Activated T-cell treated with anti-CD3 and anti-CD28 coated beads, Interleukin-2, amount 50 U/mL, for 24 hours (primary cell): Measurements from ENCODE around the gene DYRK3.
A peak's percentile ranks its signal among the peaks of the same experiment; 100 is the strongest.

Experiments
- DNase-seq: peaks from one replicate; pipeline ENCODE4 v3.0.0-alpha.2; 2020
- H3K27ac Mint-ChIP-seq: 2 replicates; pipeline ENCODE4 v1.8.0; 2020; ENCODE audit warnings: mild to moderate bottlenecking, mixed read lengths
- H3K27me3 Mint-ChIP-seq: 2 replicates; pipeline ENCODE4 v1.8.0; 2020; ENCODE audit warnings: mixed read lengths
- H3K36me3 Mint-ChIP-seq: 2 replicates; pipeline ENCODE4 v1.8.0; 2020; ENCODE audit warnings: low read depth, mixed read lengths
- H3K4me1 Mint-ChIP-seq: 2 replicates; pipeline ENCODE4 v1.8.0; 2020; ENCODE audit warnings: low read depth, mixed read lengths
- H3K4me3 Mint-ChIP-seq: 2 replicates; pipeline ENCODE4 v1.8.0; 2020; ENCODE audit warnings: mild to moderate bottlenecking, moderate library complexity, mixed read lengths
- H3K9me3 Mint-ChIP-seq: 2 replicates; pipeline ENCODE4 v1.8.0; 2020; ENCODE audit warnings: mixed read lengths

The DYRK3 gene

GRCh38 chr1:206635080-206635977 is at the start of gene DYRK3:
Gene DYRK3 (plus strand): TSS chr1:206635536. CDS start chr1:206635704, 168 bp downstream.
- Mint-ChIP-seq H3K4me1 (peaks cover 29% of the 10 kb centered on the region), H3K27me3 (peaks cover 9% of the 10 kb centered on the region), H3K36me3 (peaks cover 13% of the 10 kb centered on the region), H3K9me3 (no peaks in the 10 kb centered on the region), H3K27ac (peak within 1 kb of the TSS; percentile 92), H3K4me3 (peak within 1 kb of the TSS; percentile 83)
- peak; percentile 95 for DNase-seq

GRCh38 chr1:206586501-206587445 is 48.6 kb upstream of the DYRK3 start:
- Mint-ChIP-seq H3K27me3 (no peaks in the 10 kb centered on the region), H3K9me3 (no peaks in the 10 kb centered on the region), H3K36me3 (peaks cover 97% of the 10 kb centered on the region), H3K4me3 (no peak overlapping the region), H3K27ac (peak overlapping the region; percentile 100), H3K4me1 (peaks cover 97% of the 10 kb centered on the region)
- DNase-seq: peak; percentile 23

- DNase-seq: peak; percentile 28
- Mint-ChIP-seq H3K4me1 (peaks cover 96% of the 10 kb centered on the region), H3K4me3 (no peak overlapping the region), H3K9me3 (no peaks in the 10 kb centered on the region), H3K27me3 (no peaks in the 10 kb centered on the region), H3K36me3 (peaks cover 97% of the 10 kb centered on the region), H3K27ac (peak overlapping the region; percentile 100)
Measured at GRCh38 chr1:206587904-206588303, 47.4 kb upstream of the DYRK3 start.

- no peak overlapping the region for H3K4me3 Mint-ChIP-seq
- peaks cover 97% of the 10 kb centered on the region for H3K36me3 Mint-ChIP-seq
- DNase-seq: peak; percentile 28
- H3K4me1 Mint-ChIP-seq: peaks cover 93% of the 10 kb centered on the region
- peak overlapping the region; percentile 100 for H3K27ac Mint-ChIP-seq
- H3K9me3 Mint-ChIP-seq: no peaks in the 10 kb centered on the region
- no peaks in the 10 kb centered on the region for H3K27me3 Mint-ChIP-seq
Measured at GRCh38 chr1:206588492-206588891, 46.8 kb upstream of the DYRK3 start.

- DNase-seq: peak; percentile 30
- Mint-ChIP-seq H3K27ac (peak overlapping the region; percentile 100), H3K4me1 (peaks cover 91% of the 10 kb centered on the region), H3K27me3 (no peaks in the 10 kb centered on the region), H3K4me3 (peak overlapping the region; percentile 48), H3K36me3 (peaks cover 97% of the 10 kb centered on the region), H3K9me3 (no peaks in the 10 kb centered on the region)
Measured at GRCh38 chr1:206589206-206589605, 46.1 kb upstream of the DYRK3 start.

- peaks cover 85% of the 10 kb centered on the region for H3K4me1 Mint-ChIP-seq
- no peaks in the 10 kb centered on the region for H3K9me3 Mint-ChIP-seq
- peak overlapping the region; percentile 100 for H3K27ac Mint-ChIP-seq
- H3K27me3 Mint-ChIP-seq: no peaks in the 10 kb centered on the region
- peaks cover 97% of the 10 kb centered on the region for H3K36me3 Mint-ChIP-seq
- DNase-seq: peak; percentile 58
- peak overlapping the region; percentile 69 for H3K4me3 Mint-ChIP-seq
Measured at GRCh38 chr1:206590025-206590758, 45.1 kb upstream of the DYRK3 start.

- Mint-ChIP-seq H3K9me3 (no peaks in the 10 kb centered on the region), H3K27me3 (no peaks in the 10 kb centered on the region), H3K4me1 (peaks cover 76% of the 10 kb centered on the region), H3K4me3 (peak overlapping the region; percentile 69), H3K36me3 (peaks cover 97% of the 10 kb centered on the region), H3K27ac (peak overlapping the region; percentile 100)
- peak; percentile 16 for DNase-seq
Measured at GRCh38 chr1:206591226-206591625, 44.1 kb upstream of the DYRK3 start.

GRCh38 chr1:206591696-206592095 is 43.6 kb upstream of the DYRK3 start:
- Mint-ChIP-seq H3K27ac (peak overlapping the region; percentile 87), H3K27me3 (no peaks in the 10 kb centered on the region), H3K4me1 (peaks cover 71% of the 10 kb centered on the region), H3K36me3 (peaks cover 97% of the 10 kb centered on the region), H3K9me3 (no peaks in the 10 kb centered on the region), H3K4me3 (no peak overlapping the region)
- peak; percentile 24 for DNase-seq

- no peak for DNase-seq
- no peak overlapping the region for H3K4me3 Mint-ChIP-seq
- peaks cover 55% of the 10 kb centered on the region for H3K4me1 Mint-ChIP-seq
- H3K27me3 Mint-ChIP-seq: no peaks in the 10 kb centered on the region
- peaks cover 96% of the 10 kb centered on the region for H3K36me3 Mint-ChIP-seq
- peak overlapping the region; percentile 87 for H3K27ac Mint-ChIP-seq
- no peaks in the 10 kb centered on the region for H3K9me3 Mint-ChIP-seq
Measured at GRCh38 chr1:206593351-206593925, 41.9 kb upstream of the DYRK3 start.

- DNase-seq: no peak
- H3K36me3 Mint-ChIP-seq: peaks cover 97% of the 10 kb centered on the region
- H3K4me1 Mint-ChIP-seq: peaks cover 32% of the 10 kb centered on the region
- no peaks in the 10 kb centered on the region for H3K9me3 Mint-ChIP-seq
- no peak overlapping the region for H3K4me3 Mint-ChIP-seq
- H3K27me3 Mint-ChIP-seq: no peaks in the 10 kb centered on the region
- peak overlapping the region; percentile 56 for H3K27ac Mint-ChIP-seq
Measured at GRCh38 chr1:206595581-206596318, 39.6 kb upstream of the DYRK3 start.

GRCh38 chr1:206596319-206596666 is 39.0 kb upstream of the DYRK3 start:
- H3K36me3 Mint-ChIP-seq: peaks cover 97% of the 10 kb centered on the region
- H3K27ac Mint-ChIP-seq: peak overlapping the region; percentile 55
- no peak overlapping the region for H3K4me3 Mint-ChIP-seq

GRCh38 chr1:206600527-206600926 is 34.8 kb upstream of the DYRK3 start:
- Mint-ChIP-seq H3K9me3 (no peaks in the 10 kb centered on the region), H3K4me1 (no peaks in the 10 kb centered on the region), H3K27ac (peak overlapping the region; percentile 63), H3K27me3 (no peaks in the 10 kb centered on the region), H3K36me3 (peaks cover 97% of the 10 kb centered on the region), H3K4me3 (no peak overlapping the region)
- DNase-seq: no peak

More at GRCh38 chr1:206596319-206596666, 39.0 kb upstream of the DYRK3 start:
- H3K4me1 Mint-ChIP-seq: peaks cover 26% of the 10 kb centered on the region
- no peaks in the 10 kb centered on the region for H3K9me3 Mint-ChIP-seq
- DNase-seq: no peak
- no peaks in the 10 kb centered on the region for H3K27me3 Mint-ChIP-seq

- Mint-ChIP-seq H3K27ac (no peak overlapping the region), H3K27me3 (no peaks in the 10 kb centered on the region), H3K4me3 (no peak overlapping the region), H3K36me3 (peaks cover 94% of the 10 kb centered on the region), H3K4me1 (peaks cover 28% of the 10 kb centered on the region), H3K9me3 (no peaks in the 10 kb centered on the region)
- DNase-seq: no peak
Measured at GRCh38 chr1:206604861-206605260, 30.5 kb upstream of the DYRK3 start.
